HG02840 (cell line): ENCODE results near the gene KRCC1.
"Not testable (repeated sequence)": the region's sequence is repeated elsewhere in the genome, so short reads cannot be mapped to it uniquely, and the experiment has no call there.

Experiments
- ATAC-seq: cut with Tn5 transposase; IDR thresholded peaks from one replicate; pipeline ENCODE4 v1.9.1; 2021; ENCODE audit warnings: mild to moderate bottlenecking, moderate library complexity, moderate number of reproducible peaks; ENCODE audit not compliant: unreplicated experiment, low FRiP score

The KRCC1 gene

GRCh38 chr2:88048541-88048940, 7.0 kb downstream of the KRCC1 start:
- no peak for ATAC-seq

- ATAC-seq: not testable (repeated sequence)
Observed at GRCh38 chr2:88045561-88045960, 10.0 kb downstream of the KRCC1 start.

GRCh38 chr2:88042476-88042875, 13.1 kb downstream of the KRCC1 start:
- no peak for ATAC-seq

- ATAC-seq: no peak
Observed at GRCh38 chr2:88038263-88039105, 17.1 kb downstream of the KRCC1 start.

GRCh38 chr2:88036606-88037005, 19.0 kb downstream of the KRCC1 start:
- no peak for ATAC-seq

GRCh38 chr2:88036182-88036581, 19.4 kb downstream of the KRCC1 start:
- no peak for ATAC-seq

- no peak for ATAC-seq
Observed at GRCh38 chr2:88032070-88032702, 23.4 kb downstream of the KRCC1 start.

- ATAC-seq: no peak
Observed at GRCh38 chr2:88028931-88029330, 26.7 kb downstream of the KRCC1 start.

GRCh38 chr2:88027697-88028389, 27.7 kb downstream of the KRCC1 start:
- no peak for ATAC-seq

GRCh38 chr2:88024509-88024908, 31.1 kb downstream of the KRCC1 start:
- ATAC-seq: no peak

- no peak for ATAC-seq
Observed at GRCh38 chr2:88022669-88022921, 33.0 kb downstream of the KRCC1 start.

GRCh38 chr2:88019985-88020384, 35.6 kb downstream of the KRCC1 start:
- no peak for ATAC-seq

- no peak for ATAC-seq
Observed at GRCh38 chr2:88018909-88019308, 36.7 kb downstream of the KRCC1 start.

GRCh38 chr2:88018077-88018805, 37.3 kb downstream of the KRCC1 start:
- ATAC-seq: not testable (repeated sequence)

- ATAC-seq: not testable (repeated sequence)
Observed at GRCh38 chr2:88017780-88018038, 37.9 kb downstream of the KRCC1 start.

GRCh38 chr2:88016960-88017779, 38.4 kb downstream of the KRCC1 start:
- ATAC-seq: peak; percentile 55

- peak; percentile 82 for ATAC-seq
Observed at GRCh38 chr2:88016086-88016959, 39.3 kb downstream of the KRCC1 start, which contains the start of gene RNU2-63P. RNU2-63P (minus strand) TSS chr2:88016547.

- ATAC-seq: no peak
Observed at GRCh38 chr2:88011011-88011410, 44.6 kb downstream of the KRCC1 start.

GRCh38 chr2:88010136-88010535, 45.4 kb downstream of the KRCC1 start:
- no peak for ATAC-seq
